Renal pelvis (tissue), 4 donors: Measurements from ENCODE around the gene PHLDB1. TPM values are rescaled to one million over a fixed set of nuclear protein-coding genes. Genes with fewer than 3 reads are reported as not detected.
"Not testable (repeated sequence)": the region's sequence is repeated elsewhere in the genome, so short reads cannot be mapped to it uniquely, and the experiment has no call there.

Source experiments
- DNase-seq: peaks from one replicate; pipeline ENCODE4 v3.0.0-alpha.2; 2013
- polyA plus RNA-seq, 3 donors: library from polyadenylated mRNA; unstranded; fragments of 120-200 nt; gene quantifications; one replicate each; pipeline ENCODE4 v1.2.1, GENCODE V29; 2013; ENCODE audit not compliant: insufficient read length in 3 of 3

Gene PHLDB1
- polyA plus RNA-seq, 3 donors, result 124 to 204 (median 185) TPM

DNA sequence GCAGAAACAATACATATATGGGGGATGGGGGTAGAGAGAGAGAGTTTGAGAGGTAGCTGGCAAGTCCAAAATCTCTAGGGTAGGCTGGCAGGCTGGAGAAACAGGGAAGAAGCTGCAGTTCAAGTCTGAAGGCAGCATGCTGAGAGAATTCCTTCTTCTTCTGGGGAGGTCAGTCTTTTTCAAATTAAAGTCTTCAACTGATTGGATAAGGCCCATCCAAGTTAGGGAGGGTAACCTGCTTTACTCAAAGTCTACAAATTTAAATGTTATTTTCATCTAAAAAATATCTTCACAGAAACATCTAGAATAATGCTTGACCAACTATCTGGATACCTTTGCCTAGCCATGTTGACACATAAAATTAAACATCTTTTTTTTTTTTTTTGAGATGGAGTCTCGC is 75.0 kb downstream of the PHLDB1 start:
- no peak for DNase-seq

- DNase-seq, result not testable (repeated sequence)
These were observed 75.5 kb downstream of the PHLDB1 start for GRCh38 chr11:118682939-118683338.

GRCh38 chr11:118684187-118684586 is 76.8 kb downstream of the PHLDB1 start:
- DNase-seq, result no peak

- DNase-seq, result no peak
These were observed 80.5 kb downstream of the PHLDB1 start for GRCh38 chr11:118687906-118688305.

DNA sequence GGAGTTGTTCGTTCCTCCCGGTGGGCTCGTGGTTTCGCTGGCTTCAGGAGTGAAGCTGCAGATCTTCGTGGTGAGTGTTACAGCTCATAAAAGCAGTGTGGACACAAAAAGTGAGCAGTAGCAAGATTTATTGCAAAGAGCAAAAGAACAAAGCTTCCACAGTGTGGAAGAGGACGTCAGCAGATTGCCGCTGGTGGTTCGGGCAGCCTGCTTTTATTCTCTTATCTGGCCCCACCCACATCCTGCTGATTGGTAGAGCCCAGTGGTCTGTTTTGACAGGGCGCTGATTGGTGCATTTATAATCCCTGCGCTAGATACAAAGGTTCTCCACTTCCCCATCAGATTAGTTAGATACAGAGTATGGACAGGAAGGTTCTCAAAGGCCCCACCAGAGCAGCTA is 80.9 kb downstream of the PHLDB1 start:
- not testable (repeated sequence) for DNase-seq

DNA sequence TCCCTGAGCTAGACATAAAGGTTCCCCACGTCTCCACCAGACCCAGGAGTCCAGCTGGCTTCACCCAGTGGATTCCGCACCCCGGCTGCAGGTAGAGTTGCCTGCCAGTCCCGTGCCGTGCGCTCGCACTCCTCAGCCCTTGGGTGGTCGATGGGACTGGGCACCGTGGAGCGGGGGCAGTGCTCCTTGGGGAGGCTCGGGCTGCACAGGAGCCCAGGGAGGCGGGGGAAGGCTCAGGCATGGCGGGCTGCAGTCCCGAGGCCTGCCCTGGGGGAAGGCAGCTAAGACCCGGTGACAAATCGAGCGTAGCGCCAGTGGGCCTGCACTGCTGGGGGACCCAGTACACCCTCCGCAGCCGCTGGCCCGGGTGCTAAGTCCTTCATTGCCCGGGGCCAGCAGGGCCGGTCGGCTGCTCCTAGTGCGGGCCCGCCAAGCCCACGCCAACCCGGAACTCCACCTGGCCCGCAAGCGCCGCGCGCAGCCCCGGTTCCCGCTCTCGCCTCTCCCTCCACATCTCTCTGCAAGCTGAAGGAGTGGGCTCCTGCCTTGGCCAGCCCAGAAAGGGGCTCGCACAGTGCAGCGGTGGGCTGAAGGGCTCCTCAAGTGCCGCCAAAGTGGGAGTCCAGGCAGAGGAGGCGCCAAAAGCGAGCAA is 81.6 kb downstream of the PHLDB1 start:
- DNase-seq, result no peak

GRCh38 chr11:118689503-118689851 is 82.1 kb downstream of the PHLDB1 start:
- DNase-seq, result no peak

- peak; percentile 93 for DNase-seq
These were observed 82.6 kb downstream of the PHLDB1 start for GRCh38 chr11:118689852-118690552.

- no peak for DNase-seq
These were observed 83.3 kb downstream of the PHLDB1 start for GRCh38 chr11:118690553-118691304.

GRCh38 chr11:118691926-118692830 is 84.8 kb downstream of the PHLDB1 start:
- DNase-seq, result no peak

- DNase-seq, result no peak
These were observed 86.8 kb downstream of the PHLDB1 start for GRCh38 chr11:118694185-118694584.

DNA sequence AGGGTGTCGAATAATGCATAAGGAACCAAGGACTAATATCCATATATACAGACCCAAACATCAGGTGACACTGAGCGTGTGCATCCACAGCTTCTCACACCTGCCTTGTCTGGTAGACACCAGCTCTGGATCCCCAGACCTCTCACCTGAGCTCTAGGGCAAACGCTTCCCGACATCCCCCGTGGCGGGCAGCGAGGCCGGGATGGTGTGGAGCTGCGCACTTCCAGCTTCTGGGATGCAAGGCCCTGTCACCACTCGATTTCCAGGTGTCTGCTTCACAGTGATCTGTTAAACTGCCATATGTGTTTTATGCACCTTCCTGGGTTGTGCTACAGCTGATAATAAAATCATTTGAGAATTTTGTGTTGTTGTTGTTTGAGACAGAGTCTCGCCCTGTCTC is 87.4 kb downstream of the PHLDB1 start:
- DNase-seq, result no peak

DNA sequence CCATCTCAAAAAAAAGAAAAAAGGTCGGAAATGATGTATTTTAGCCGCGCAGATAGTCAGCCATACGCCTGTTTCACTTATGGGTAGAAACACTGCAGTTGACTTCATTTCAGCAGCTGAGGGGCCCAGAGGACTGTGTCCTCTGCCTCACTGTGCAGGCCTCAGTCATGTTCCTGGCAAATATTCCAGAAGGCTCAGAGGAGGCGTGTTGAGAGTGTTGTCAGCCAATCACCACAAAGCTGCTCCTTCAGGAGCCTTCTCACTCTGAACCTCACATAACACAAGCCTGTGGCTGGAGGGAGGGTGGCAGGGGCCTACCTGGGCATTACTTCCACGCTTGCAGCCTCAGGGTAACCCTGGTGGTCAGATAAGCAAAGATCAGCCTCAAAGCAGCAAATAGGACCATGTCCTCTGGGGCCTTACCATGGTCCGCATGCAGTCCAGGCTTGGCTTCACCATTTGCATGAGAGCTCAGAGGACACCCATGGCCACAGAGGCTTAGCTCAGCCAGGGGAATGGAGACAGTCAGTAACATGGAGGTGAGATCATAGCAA is 89.3 kb downstream of the PHLDB1 start:
- no peak for DNase-seq

GRCh38 chr11:118697346-118697745 is 89.9 kb downstream of the PHLDB1 start:
- no peak for DNase-seq

DNA sequence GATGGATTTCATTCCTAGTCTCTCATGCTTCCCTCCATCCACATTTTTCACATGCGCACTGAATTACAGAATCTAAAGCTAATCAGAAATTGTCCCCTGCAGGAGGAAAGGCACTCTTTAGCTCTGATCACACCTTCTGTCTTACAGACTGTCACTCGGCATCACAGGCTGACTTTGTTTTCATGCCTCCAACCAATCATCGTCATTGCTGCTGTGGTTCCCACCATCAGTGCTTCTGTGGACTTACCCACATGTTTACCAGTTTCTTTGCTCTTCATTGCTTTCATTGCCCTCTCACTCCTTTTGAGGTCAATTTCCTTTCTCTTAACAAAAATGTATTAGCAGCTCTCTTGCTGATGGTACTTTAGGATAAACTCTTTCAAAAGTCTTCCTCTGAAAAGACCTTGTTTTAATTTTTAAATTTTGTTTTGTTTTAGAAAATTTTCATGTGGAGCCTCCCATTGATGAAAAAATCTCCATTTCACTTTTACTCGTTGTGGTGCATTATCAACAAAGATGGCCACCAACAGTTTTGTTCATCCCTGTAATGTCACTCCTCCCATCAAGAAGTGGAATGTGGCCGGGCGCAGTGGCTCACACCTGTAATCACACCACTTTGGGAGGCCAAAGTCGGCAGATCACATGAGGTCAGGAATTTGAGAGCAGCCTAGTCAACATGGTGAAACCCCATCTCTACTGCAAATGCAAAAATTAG is 92.2 kb downstream of the PHLDB1 start:
- no peak for DNase-seq

DNA sequence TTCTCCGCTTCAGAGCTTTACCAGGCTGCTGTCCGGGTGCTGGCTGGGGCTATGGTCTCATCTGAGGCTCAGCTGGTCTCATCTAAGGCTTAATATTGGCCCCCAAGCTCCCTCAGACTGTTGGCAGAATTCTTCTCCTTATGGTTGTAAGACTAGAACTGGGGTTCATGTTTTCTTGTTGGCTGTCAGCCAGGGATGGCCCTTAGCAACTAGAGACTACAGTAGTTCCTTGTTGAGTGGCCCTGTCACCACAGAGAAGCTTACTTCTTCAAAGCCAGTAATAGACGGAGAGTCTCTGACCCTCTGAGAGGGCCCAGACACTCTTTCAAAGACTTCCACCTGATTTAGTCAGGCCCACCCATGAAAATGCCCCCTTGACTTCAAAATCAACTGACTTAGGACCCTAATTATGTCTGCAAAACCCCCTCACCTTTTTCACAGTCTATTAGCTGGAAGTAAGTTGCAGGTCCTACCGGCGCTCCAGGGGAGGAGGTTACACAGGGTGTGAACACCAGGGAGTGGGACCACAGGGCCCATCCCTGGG is 96.2 kb downstream of the PHLDB1 start:
- DNase-seq, result no peak

- DNase-seq, result no peak
These were observed 97.8 kb downstream of the PHLDB1 start for GRCh38 chr11:118705111-118705741.

- DNase-seq, result no peak
These were observed 98.6 kb downstream of the PHLDB1 start for GRCh38 chr11:118705791-118706545.

DNA sequence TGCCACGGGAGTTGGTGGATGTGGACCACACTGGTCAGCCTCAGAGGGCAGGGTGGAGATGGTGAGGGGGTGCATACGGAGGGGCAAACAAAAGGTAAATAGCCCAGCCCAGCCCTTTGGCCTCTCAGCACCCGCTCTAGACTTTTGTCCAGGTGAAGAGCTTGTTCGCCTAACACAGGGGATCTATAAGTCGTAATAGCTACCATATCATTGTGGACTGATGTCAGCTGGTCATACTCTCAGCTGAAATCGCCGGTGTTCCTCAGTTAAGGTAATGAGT is 99.1 kb downstream of the PHLDB1 start:
- no peak for DNase-seq
